Measurements from ENCODE around the gene CMSS1. TPM values are rescaled to one million over a fixed set of nuclear protein-coding genes. Genes with fewer than 3 reads are reported as not detected.

Gene CMSS1
- polyA plus RNA-seq, 1 donor, result 20.6 TPM

- DNase-seq, result no peak
Measured at GRCh38 chr3:99855900-99856299, 38.2 kb downstream of the CMSS1 start.

GRCh38 chr3:99856437-99857220, 39.0 kb downstream of the CMSS1 start:
- no peak for DNase-seq

- DNase-seq, result no peak
Measured at GRCh38 chr3:99857278-99857677, 39.6 kb downstream of the CMSS1 start.

- DNase-seq, result no peak
Measured at GRCh38 chr3:99858469-99858868, 40.8 kb downstream of the CMSS1 start.

- DNase-seq, result no peak
Measured at GRCh38 chr3:99859825-99860224, 42.2 kb downstream of the CMSS1 start.

GRCh38 chr3:99861216-99861615, 43.6 kb downstream of the CMSS1 start:
- DNase-seq, result no peak

- no peak for DNase-seq
Measured at GRCh38 chr3:99862208-99862607, 44.5 kb downstream of the CMSS1 start.

GRCh38 chr3:99863002-99863401, 45.3 kb downstream of the CMSS1 start:
- no peak for DNase-seq

GRCh38 chr3:99863588-99863987, 45.9 kb downstream of the CMSS1 start:
- DNase-seq, result no peak

GRCh38 chr3:99864289-99864688, 46.6 kb downstream of the CMSS1 start:
- DNase-seq, result no peak

GRCh38 chr3:99865321-99865720, 47.7 kb downstream of the CMSS1 start:
- no peak for DNase-seq

GRCh38 chr3:99866261-99866761, 48.6 kb downstream of the CMSS1 start:
- DNase-seq, result no peak

GRCh38 chr3:99867594-99868310, 50.1 kb downstream of the CMSS1 start:
- DNase-seq, result no peak

GRCh38 chr3:99868311-99868646, 50.6 kb downstream of the CMSS1 start:
- DNase-seq, result no peak

GRCh38 chr3:99869621-99870020, 52.0 kb downstream of the CMSS1 start:
- no peak for DNase-seq

GRCh38 chr3:99870712-99871111, 53.0 kb downstream of the CMSS1 start:
- no peak for DNase-seq

- DNase-seq, result no peak
Measured at GRCh38 chr3:99871231-99872045, 53.8 kb downstream of the CMSS1 start.

- no peak for DNase-seq
Measured at GRCh38 chr3:99872923-99873254, 55.2 kb downstream of the CMSS1 start.

- DNase-seq, result no peak
Measured at GRCh38 chr3:99873269-99874102, 55.8 kb downstream of the CMSS1 start.

- DNase-seq, result no peak
Measured at GRCh38 chr3:99874237-99875002, 56.8 kb downstream of the CMSS1 start.

GRCh38 chr3:99875581-99875928, 57.9 kb downstream of the CMSS1 start:
- peak; percentile 81 for DNase-seq

Measured in hindlimb muscle (tissue), 1 donor.